GM19468 (cell line): Measurements from ENCODE around the gene RHOBTB1.
"Not testable (repeated sequence)": the region's sequence is repeated elsewhere in the genome, so short reads cannot be mapped to it uniquely, and the experiment has no call there.

ENCODE experiments used
- ATAC-seq: cut with Tn5 transposase; IDR thresholded peaks from one replicate; pipeline ENCODE4 v1.9.1; 2021; ENCODE audit warnings: mild to moderate bottlenecking, moderate library complexity, moderate number of reproducible peaks; ENCODE audit not compliant: unreplicated experiment; ENCODE audit errors: extremely low read depth

RHOBTB1 gene

GRCh38 chr10:60908896-60909295 is 35.1 kb downstream of the RHOBTB1 start:
- no peak for ATAC-seq

- no peak for ATAC-seq
Observed at GRCh38 chr10:60908031-60908430, 36.0 kb downstream of the RHOBTB1 start.

- ATAC-seq = no peak
Observed at GRCh38 chr10:60907236-60907635, 36.7 kb downstream of the RHOBTB1 start.

GRCh38 chr10:60906825-60907224 is 37.2 kb downstream of the RHOBTB1 start:
- not testable (repeated sequence) for ATAC-seq

GRCh38 chr10:60906411-60906810 is 37.6 kb downstream of the RHOBTB1 start:
- no peak for ATAC-seq

- no peak for ATAC-seq
Observed at GRCh38 chr10:60905580-60905979, 38.4 kb downstream of the RHOBTB1 start.

GRCh38 chr10:60903096-60903495 is 40.9 kb downstream of the RHOBTB1 start:
- ATAC-seq = no peak

GRCh38 chr10:60901561-60902235 is 42.3 kb downstream of the RHOBTB1 start:
- no peak for ATAC-seq

GRCh38 chr10:60899266-60899665 is 44.7 kb downstream of the RHOBTB1 start:
- no peak for ATAC-seq

- no peak for ATAC-seq
Observed at GRCh38 chr10:60898321-60898720, 45.7 kb downstream of the RHOBTB1 start.

GRCh38 chr10:60896810-60897209 is 47.2 kb downstream of the RHOBTB1 start:
- ATAC-seq = no peak

GRCh38 chr10:60896033-60896432 is 48.0 kb downstream of the RHOBTB1 start:
- no peak for ATAC-seq

- no peak for ATAC-seq
Observed at GRCh38 chr10:60894786-60895185, 49.2 kb downstream of the RHOBTB1 start.

GRCh38 chr10:60893231-60893630 is 50.8 kb downstream of the RHOBTB1 start:
- ATAC-seq = no peak

- no peak for ATAC-seq
Observed at GRCh38 chr10:60892571-60892970, 51.4 kb downstream of the RHOBTB1 start.

GRCh38 chr10:60890811-60891210 is 53.2 kb downstream of the RHOBTB1 start:
- no peak for ATAC-seq

- no peak for ATAC-seq
Observed at GRCh38 chr10:60883187-60883586, 60.8 kb downstream of the RHOBTB1 start.

- no peak for ATAC-seq
Observed at GRCh38 chr10:60878224-60878623, 65.8 kb downstream of the RHOBTB1 start.

GRCh38 chr10:60877777-60878120 is 66.2 kb downstream of the RHOBTB1 start:
- no peak for ATAC-seq

- no peak for ATAC-seq
Observed at GRCh38 chr10:60877061-60877776, 66.8 kb downstream of the RHOBTB1 start.

GRCh38 chr10:60873758-60874157 is 70.2 kb downstream of the RHOBTB1 start:
- no peak for ATAC-seq

GRCh38 chr10:60872451-60872850 is 71.5 kb downstream of the RHOBTB1 start:
- ATAC-seq = no peak
